ENCODE measurements around the gene SLX4.

Gene SLX4

DNA sequence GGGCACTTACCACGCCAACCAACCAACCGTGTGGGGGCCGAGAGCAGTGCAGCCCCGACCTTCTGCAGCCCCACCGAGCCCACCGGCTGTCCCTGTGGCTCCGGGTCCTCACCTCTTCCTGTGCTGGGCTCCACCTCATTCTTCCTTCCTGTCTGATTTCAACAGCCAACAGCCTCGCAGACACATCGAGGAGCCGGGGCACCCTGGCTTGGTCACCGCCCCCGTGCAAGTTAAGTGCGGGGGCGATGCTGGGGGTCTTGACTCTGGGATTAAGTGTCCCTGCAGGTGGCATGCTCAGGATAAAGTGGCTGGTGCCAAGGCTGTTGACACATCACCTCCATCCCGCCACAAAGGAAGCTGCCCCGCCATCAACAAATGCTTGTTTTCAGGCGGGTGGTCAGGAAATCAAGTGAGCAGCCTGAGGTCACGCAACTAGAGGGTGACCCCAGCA, 34.1 kb downstream of the SLX4 start, which contains the start of gene NLRC3:
TSS of gene NLRC3 (minus strand) at position 102 of the 451 bp plus-strand sequence. CDS start 12,367 bp downstream, outside the sequence.
- peak within 1 kb of the TSS; percentile 50 to 86 (median 73) for H3K4me3 ChIP-seq (ENCODE audit: control insufficient read depth in 1 of 7, extremely low read depth in 1 of 7, insufficient read depth in 4 of 7, low read depth in 2 of 7, low read length in 6 of 7)
- no peaks in the 10 kb centered on the region for H3K9me3 ChIP-seq (ENCODE audit: control extremely low read depth in 1 of 5, control insufficient read depth in 4 of 5, insufficient read depth in 2 of 5, low read depth in 1 of 5, low read length in 4 of 5)
- H3K4me1 ChIP-seq (ENCODE audit: control extremely low read depth in 1 of 4, control insufficient read depth in 4 of 4, insufficient read depth in 4 of 4, low read length in 3 of 4), result peaks cover 5 to 72% (median 66%) of the 10 kb centered on the region in 4 experiments
- ChIA-PET CTCF (no interaction called here), POLR2A (interaction anchor here (0.6 to 1.9 kb wide), 3 partner anchors 9 to 871 kb away, joined by 3 to 5 read pairs (median 3); partner anchors contain the start of gene SLX4)
- peaks cover 0 to 6% (median 3%) of the 10 kb centered on the region in 4 experiments for H3K36me3 ChIP-seq (ENCODE audit: control insufficient read depth in 4 of 4, insufficient read depth in 4 of 4, low read length in 3 of 4)
- H3K27ac ChIP-seq (ENCODE audit: insufficient read depth in 1 of 2, low read depth in 1 of 2, low read length in 2 of 2, poor library complexity in 1 of 2, severe bottlenecking in 2 of 2), result peak within 1 kb of the TSS; percentile 47 to 81
- H3K27me3 ChIP-seq (replicated peaks in 2 of 5; ENCODE audit: control insufficient read depth in 4 of 5, insufficient read depth in 5 of 5, low read length in 4 of 5), result no peaks in the 10 kb centered on the region
- peak; percentile 21 to 82 (median 76) for DNase-seq
- 2% methylated on average over 8 of the region's 18 CpGs for WGBS (ENCODE audit: insufficient coverage)

DNA sequence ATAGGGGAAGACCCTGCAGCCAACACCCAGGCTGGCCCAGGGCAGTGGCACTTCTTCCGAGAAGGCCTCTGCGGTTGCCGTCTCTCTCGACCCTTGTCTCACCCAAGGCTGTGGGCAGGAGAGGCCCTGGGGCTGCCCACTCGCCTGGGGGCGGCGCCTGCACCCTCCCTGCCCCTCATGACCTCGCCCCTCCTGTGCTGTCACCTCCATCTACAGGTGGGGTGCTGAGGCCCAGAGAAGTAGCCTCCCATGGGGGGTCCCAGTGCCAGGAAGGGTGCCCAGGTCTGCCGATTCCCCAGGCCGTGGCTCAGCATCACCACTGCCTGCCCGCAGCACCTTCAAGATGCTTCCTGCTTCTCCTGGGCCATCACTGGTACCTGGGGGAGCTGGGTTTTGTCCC, 35.2 kb downstream of the SLX4 start:
- peaks cover 0 to 6% (median 2%) of the 10 kb centered on the region in 4 experiments for H3K36me3 ChIP-seq (ENCODE audit: control insufficient read depth in 4 of 4, insufficient read depth in 4 of 4, low read length in 3 of 4)
- H3K4me1 ChIP-seq (ENCODE audit: control extremely low read depth in 1 of 4, control insufficient read depth in 4 of 4, insufficient read depth in 4 of 4, low read length in 3 of 4), result peaks cover 5 to 69% (median 63%) of the 10 kb centered on the region in 4 experiments
- CTCF ChIA-PET, result no interaction called here
- POLR2A ChIA-PET, result interaction anchor here (1.9 kb wide), 1 partner anchor 8 kb away, joined by 5 read pairs; no protein-coding TSS in a partner anchor
- WGBS (ENCODE audit: insufficient coverage), result 10% methylated on average over 7 of the region's 11 CpGs
- H3K4me3 ChIP-seq (ENCODE audit: control insufficient read depth in 1 of 7, extremely low read depth in 1 of 7, insufficient read depth in 4 of 7, low read depth in 2 of 7, low read length in 6 of 7), result peak overlapping the region in 6 of 7 experiments; percentile 50 to 86 (median 73)
- DNase-seq, result peak in 1 of 3 donors; percentile 36
- H3K27ac ChIP-seq (ENCODE audit: insufficient read depth in 1 of 2, low read depth in 1 of 2, low read length in 2 of 2, poor library complexity in 1 of 2, severe bottlenecking in 2 of 2), result peak overlapping the region; percentile 47 to 81
- H3K9me3 ChIP-seq (ENCODE audit: control extremely low read depth in 1 of 5, control insufficient read depth in 4 of 5, insufficient read depth in 2 of 5, low read depth in 1 of 5, low read length in 4 of 5), result peaks cover 0 to 2% (median 0%) of the 10 kb centered on the region in 5 experiments
- H3K27me3 ChIP-seq (replicated peaks in 2 of 5; ENCODE audit: control insufficient read depth in 4 of 5, insufficient read depth in 5 of 5, low read length in 4 of 5), result no peaks in the 10 kb centered on the region

DNA sequence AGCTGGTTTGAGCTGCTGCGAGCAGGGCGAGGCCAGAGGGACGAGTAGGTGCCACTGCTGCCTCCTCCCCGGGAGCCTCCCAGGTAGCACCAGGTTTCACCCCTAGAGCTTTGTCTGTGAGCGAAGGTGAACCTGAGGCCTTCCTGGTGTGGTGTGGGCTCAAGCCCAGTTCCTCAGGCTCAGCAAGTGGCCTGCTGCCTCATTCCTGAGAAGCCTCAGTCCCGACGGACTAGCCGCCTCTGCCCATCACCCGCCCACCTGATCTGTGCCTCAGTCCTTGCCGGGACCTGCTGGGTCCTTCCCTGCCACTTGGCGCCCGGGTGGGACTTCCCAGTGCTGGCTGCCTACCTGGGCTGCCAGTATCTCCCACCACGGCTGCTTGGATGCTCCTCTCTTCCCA, 35.9 kb downstream of the SLX4 start:
- POLR2A ChIA-PET, result interaction anchor here (0.6 kb wide), 1 partner anchor 9 kb away, joined by 3 read pairs; no protein-coding TSS in a partner anchor

DNA sequence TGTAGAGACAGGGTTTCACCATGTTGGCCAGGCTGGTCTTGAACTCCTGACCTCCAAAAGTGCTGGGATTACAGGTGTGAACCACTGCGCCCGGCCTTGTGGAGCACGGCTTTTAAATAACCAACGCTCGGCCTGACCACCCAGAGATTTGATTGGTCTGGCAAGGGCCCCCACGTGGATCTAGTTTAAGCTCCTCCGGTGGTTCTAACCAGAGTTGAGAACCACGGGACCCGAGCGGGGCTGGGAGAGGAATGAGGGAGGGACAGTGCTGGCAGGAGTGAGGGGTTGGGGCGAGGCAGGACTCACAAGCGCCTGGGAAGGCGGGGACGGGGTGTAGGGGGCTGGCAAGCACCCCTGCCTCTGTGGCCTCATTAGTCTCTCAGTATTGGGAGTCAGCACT, 37.2 kb downstream of the SLX4 start:
- H3K9me3 ChIP-seq (ENCODE audit: control extremely low read depth in 1 of 5, control insufficient read depth in 4 of 5, insufficient read depth in 2 of 5, low read depth in 1 of 5, low read length in 4 of 5), result peaks cover 0 to 11% (median 5%) of the 10 kb centered on the region in 5 experiments
- 94% methylated on average over 9 of the region's 14 CpGs for WGBS (ENCODE audit: insufficient coverage)
- H3K4me3 ChIP-seq (ENCODE audit: control insufficient read depth in 1 of 7, extremely low read depth in 1 of 7, insufficient read depth in 4 of 7, low read depth in 2 of 7, low read length in 6 of 7), result no peak overlapping the region
- DNase-seq, result no peak
- CTCF ChIA-PET, result no interaction called here
- POLR2A ChIA-PET, result interaction anchor here (0.6 kb wide), 1 partner anchor 32 kb away, joined by 4 read pairs; no protein-coding TSS in a partner anchor
- H3K27me3 ChIP-seq (replicated peaks in 2 of 5; ENCODE audit: control insufficient read depth in 4 of 5, insufficient read depth in 5 of 5, low read length in 4 of 5), result no peaks in the 10 kb centered on the region
- no peak overlapping the region for H3K27ac ChIP-seq (ENCODE audit: insufficient read depth in 1 of 2, low read depth in 1 of 2, low read length in 2 of 2, poor library complexity in 1 of 2, severe bottlenecking in 2 of 2)
- peaks cover 0 to 49% (median 43%) of the 10 kb centered on the region in 4 experiments for H3K4me1 ChIP-seq (ENCODE audit: control extremely low read depth in 1 of 4, control insufficient read depth in 4 of 4, insufficient read depth in 4 of 4, low read length in 3 of 4)
- peaks cover 6 to 16% (median 10%) of the 10 kb centered on the region in 4 experiments for H3K36me3 ChIP-seq (ENCODE audit: control insufficient read depth in 4 of 4, insufficient read depth in 4 of 4, low read length in 3 of 4)

More for the DNA sequence above, 35.9 kb downstream of the SLX4 start:
- H3K27me3 ChIP-seq (replicated peaks in 2 of 5; ENCODE audit: control insufficient read depth in 4 of 5, insufficient read depth in 5 of 5, low read length in 4 of 5), result no peaks in the 10 kb centered on the region
- peaks cover 0 to 8% (median 2%) of the 10 kb centered on the region in 5 experiments for H3K9me3 ChIP-seq (ENCODE audit: control extremely low read depth in 1 of 5, control insufficient read depth in 4 of 5, insufficient read depth in 2 of 5, low read depth in 1 of 5, low read length in 4 of 5)
- CTCF ChIA-PET, result interaction anchor here (1.4 kb wide), 1 partner anchor 9 kb away, joined by 3 read pairs; no protein-coding TSS in a partner anchor
- peaks cover 2 to 62% (median 56%) of the 10 kb centered on the region in 4 experiments for H3K4me1 ChIP-seq (ENCODE audit: control extremely low read depth in 1 of 4, control insufficient read depth in 4 of 4, insufficient read depth in 4 of 4, low read length in 3 of 4)
- peak overlapping the region in 1 of 2 experiments; percentile 81 for H3K27ac ChIP-seq (ENCODE audit: insufficient read depth in 1 of 2, low read depth in 1 of 2, low read length in 2 of 2, poor library complexity in 1 of 2, severe bottlenecking in 2 of 2)
- 90% methylated on average over 12 of the region's 13 CpGs for WGBS (ENCODE audit: insufficient coverage)
- no peak for DNase-seq
- H3K36me3 ChIP-seq (ENCODE audit: control insufficient read depth in 4 of 4, insufficient read depth in 4 of 4, low read length in 3 of 4), result peaks cover 4 to 6% (median 5%) of the 10 kb centered on the region in 4 experiments
- H3K4me3 ChIP-seq (ENCODE audit: control insufficient read depth in 1 of 7, extremely low read depth in 1 of 7, insufficient read depth in 4 of 7, low read depth in 2 of 7, low read length in 6 of 7), result peak overlapping the region in 5 of 7 experiments; percentile 72 to 86 (median 73)

DNA sequence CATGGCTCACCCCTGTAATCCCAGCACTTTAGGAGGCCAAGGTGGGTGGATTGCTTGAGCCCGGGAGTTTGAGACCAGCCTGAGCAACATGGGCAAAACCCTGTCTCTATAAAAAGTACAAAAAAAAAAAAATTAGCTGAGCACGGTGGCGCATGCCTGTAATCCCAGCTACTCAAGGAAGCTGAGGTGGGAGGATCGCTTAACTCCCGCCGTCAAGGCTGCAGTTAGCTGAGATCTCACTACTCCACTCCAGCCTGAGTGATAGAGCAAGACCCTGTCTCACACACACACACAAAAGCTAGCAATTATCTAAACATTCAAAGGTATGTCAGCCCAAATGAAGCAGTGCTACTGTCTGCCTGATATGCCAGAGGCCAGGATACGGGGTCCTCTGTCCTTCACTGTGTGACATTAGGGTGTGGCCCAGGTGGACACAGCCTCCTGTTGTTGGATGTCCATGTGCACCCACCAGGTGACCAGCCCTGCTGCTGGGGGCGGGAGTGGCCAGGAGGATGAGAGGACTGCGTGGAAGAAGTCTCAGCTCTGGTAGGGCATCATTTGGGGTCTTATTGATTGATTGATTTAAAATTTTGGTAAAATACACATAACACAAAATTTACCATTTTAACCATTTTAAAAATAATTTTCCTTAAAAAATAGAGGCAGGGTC, 38.1 kb downstream of the SLX4 start:
- no peak overlapping the region for H3K27ac ChIP-seq (ENCODE audit: insufficient read depth in 1 of 2, low read depth in 1 of 2, low read length in 2 of 2, poor library complexity in 1 of 2, severe bottlenecking in 2 of 2)
- POLR2A ChIA-PET, result interaction anchor here (0.7 kb wide), 1 partner anchor 11 kb away, joined by 3 read pairs; no protein-coding TSS in a partner anchor
- H3K4me3 ChIP-seq (ENCODE audit: control insufficient read depth in 1 of 7, extremely low read depth in 1 of 7, insufficient read depth in 4 of 7, low read depth in 2 of 7, low read length in 6 of 7), result no peak overlapping the region
- 83% methylated on average over 2 of the region's 9 CpGs for WGBS (ENCODE audit: insufficient coverage)
- H3K36me3 ChIP-seq (ENCODE audit: control insufficient read depth in 4 of 4, insufficient read depth in 4 of 4, low read length in 3 of 4), result peaks cover 6 to 16% (median 10%) of the 10 kb centered on the region in 4 experiments
- H3K4me1 ChIP-seq (ENCODE audit: control extremely low read depth in 1 of 4, control insufficient read depth in 4 of 4, insufficient read depth in 4 of 4, low read length in 3 of 4), result peaks cover 0 to 41% (median 34%) of the 10 kb centered on the region in 4 experiments
- DNase-seq, result peak in 2 of 3 donors; percentile 38 to 44
- H3K9me3 ChIP-seq (ENCODE audit: control extremely low read depth in 1 of 5, control insufficient read depth in 4 of 5, insufficient read depth in 2 of 5, low read depth in 1 of 5, low read length in 4 of 5), result peaks cover 0 to 11% (median 5%) of the 10 kb centered on the region in 5 experiments
- CTCF ChIA-PET, result interaction anchor here (0.6 kb wide), 1 partner anchor 1734 kb away, joined by 5 read pairs; no protein-coding TSS in a partner anchor
- no peaks in the 10 kb centered on the region for H3K27me3 ChIP-seq (replicated peaks in 2 of 5; ENCODE audit: control insufficient read depth in 4 of 5, insufficient read depth in 5 of 5, low read length in 4 of 5)

DNA sequence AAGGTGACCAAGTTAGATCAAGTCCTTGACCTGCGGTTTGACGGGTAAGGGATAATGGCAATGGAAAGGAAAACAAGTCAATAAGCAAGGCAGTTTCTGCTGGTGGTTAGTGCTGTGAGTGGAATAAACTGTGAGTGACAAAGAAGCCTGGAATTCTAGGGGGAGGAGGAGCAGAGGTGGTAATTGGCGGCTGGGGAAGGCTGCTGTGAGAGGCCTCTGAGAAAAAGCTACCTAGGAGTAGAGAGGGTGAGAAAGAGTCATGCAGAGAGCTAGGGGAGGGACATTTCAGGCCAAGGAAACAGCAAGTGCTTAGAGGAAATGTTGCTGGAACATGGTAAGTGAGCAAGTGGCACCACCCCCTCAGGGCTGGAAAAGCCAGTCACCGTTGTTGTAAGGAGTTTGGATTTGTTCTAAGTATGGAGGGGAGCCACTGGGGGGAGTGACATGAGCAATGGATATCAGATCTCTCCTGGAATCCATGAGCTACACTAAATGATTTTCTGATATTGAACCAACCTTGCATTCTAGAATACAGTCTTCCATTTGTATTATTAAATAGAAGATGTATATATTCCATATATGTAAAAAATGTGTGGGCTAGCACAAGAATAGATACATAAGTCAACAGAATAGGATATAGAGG, 40.9 kb downstream of the SLX4 start:
- Histone ChIP-seq H3K27me3 (replicated peaks in 2 of 5; ENCODE audit: control insufficient read depth in 4 of 5, insufficient read depth in 5 of 5, low read length in 4 of 5) (no peaks in the 10 kb centered on the region), H3K36me3 (ENCODE audit: control insufficient read depth in 4 of 4, insufficient read depth in 4 of 4, low read length in 3 of 4) (peaks cover 4 to 30% (median 16%) of the 10 kb centered on the region in 4 experiments), H3K4me3 (ENCODE audit: control insufficient read depth in 1 of 7, extremely low read depth in 1 of 7, insufficient read depth in 4 of 7, low read depth in 2 of 7, low read length in 6 of 7) (peak overlapping the region in 1 of 7 experiments; percentile 9), H3K4me1 (ENCODE audit: control extremely low read depth in 1 of 4, control insufficient read depth in 4 of 4, insufficient read depth in 4 of 4, low read length in 3 of 4) (peaks cover 0 to 13% (median 8%) of the 10 kb centered on the region in 4 experiments), H3K9me3 (ENCODE audit: control extremely low read depth in 1 of 5, control insufficient read depth in 4 of 5, insufficient read depth in 2 of 5, low read depth in 1 of 5, low read length in 4 of 5) (peaks cover 0 to 11% (median 5%) of the 10 kb centered on the region in 5 experiments), H3K27ac (ENCODE audit: insufficient read depth in 1 of 2, low read depth in 1 of 2, low read length in 2 of 2, poor library complexity in 1 of 2, severe bottlenecking in 2 of 2) (no peak overlapping the region)
- ChIA-PET POLR2A (interaction anchor here (0.7 kb wide), 1 partner anchor 9 kb away, joined by 3 read pairs; no protein-coding TSS in a partner anchor), CTCF (no interaction called here)
- 100% methylated on average over 4 of the region's 4 CpGs for WGBS (ENCODE audit: insufficient coverage)
- DNase-seq, result no peak
